Caco-2 (cell line): ENCODE results near the gene GGNBP2. TPM values are rescaled to one million over a fixed set of nuclear protein-coding genes. Genes with fewer than 3 reads are reported as not detected.

Source experiments
- BruUV-seq: library from RNA; stranded (reverse); fragments of 400-500 nt; replicated peaks from 2 replicates; lab custom pipeline; 2021; lab: Mats Ljungman, UMichigan
- CTCF ChIA-PET: fragments of 300-600 bp; sonication (Branson Sonifier 250); formaldehyde crosslinking; loops from one replicate; lab custom pipeline; 2022; ENCODE audit warnings: antibody characterized with exemption; lab: Charles Lee
- POLR2A ChIA-PET: fragments of 300-600 bp; sonication (Branson Sonifier 250); formaldehyde crosslinking; loops from one replicate; lab custom pipeline; 2022; ENCODE audit warnings: antibody characterized with exemption; lab: Charles Lee
- DNase-seq, 2 experiments: peaks; one replicate each; pipeline versions ENCODE4 v3.0.0 to v3.0.0-alpha.2; 2020 to 2022
- H3K27me3 ChIP-seq: replicated peaks from 2 replicates; pipeline ENCODE4 v1.6.0; 2011; ENCODE audit warnings: low read length; ENCODE audit not compliant: control insufficient read depth, insufficient read depth
- H3K36me3 ChIP-seq: 2 replicates; pipeline ENCODE4 v1.5.1; 2011; ENCODE audit warnings: low read length; ENCODE audit not compliant: control insufficient read depth, insufficient read depth
- H3K4me1 ChIP-seq: fragments of 250-450 bp; sonication (Bioruptor Pico); 2 replicates; pipeline ENCODE4 v1.5.1; 2020; ENCODE audit warnings: mild to moderate bottlenecking
- H3K4me3 ChIP-seq: 2 replicates; pipeline ENCODE4 v1.5.1; 2011; ENCODE audit warnings: low read depth, mild to moderate bottlenecking, control low read depth, low read length
- H3K9me3 ChIP-seq: fragments of 250-450 bp; sonication (Bioruptor Pico); 2 replicates; pipeline ENCODE4 v1.5.1; 2020; ENCODE audit warnings: mild to moderate bottlenecking, moderate library complexity
- H3K27ac Mint-ChIP-seq: one replicate; pipeline ENCODE4 v1.8.0; 2022; ENCODE audit warnings: mixed read lengths; ENCODE audit not compliant: unreplicated experiment
- H3K27me3 Mint-ChIP-seq: one replicate; pipeline ENCODE4 v1.8.0; 2022; ENCODE audit warnings: mixed read lengths; ENCODE audit not compliant: insufficient read depth, unreplicated experiment
- H3K36me3 Mint-ChIP-seq: one replicate; pipeline ENCODE4 v1.8.0; 2022; ENCODE audit warnings: mild to moderate bottlenecking, mixed read lengths; ENCODE audit not compliant: insufficient read depth, unreplicated experiment
- H3K4me1 Mint-ChIP-seq: one replicate; pipeline ENCODE4 v1.8.0; 2022; ENCODE audit warnings: low read depth, mixed read lengths; ENCODE audit not compliant: unreplicated experiment
- H3K4me3 Mint-ChIP-seq: one replicate; pipeline ENCODE4 v1.8.0; 2022; ENCODE audit warnings: mild to moderate bottlenecking, moderate library complexity, mixed read lengths; ENCODE audit not compliant: unreplicated experiment
- H3K9me3 Mint-ChIP-seq: one replicate; pipeline ENCODE4 v1.8.0; 2022; ENCODE audit warnings: mixed read lengths; ENCODE audit not compliant: unreplicated experiment
- intact Hi-C: fragments of 100-400 bp; cut with micrococcal nuclease; formaldehyde crosslinking; loops from one replicate; pipeline ENCODE4 v1.10.0; 2022; ENCODE audit not compliant: unreplicated experiment
- total RNA-seq: library from RNA; stranded (reverse); gene quantifications from 2 replicates; pipeline ENCODE4 v1.2.3, GENCODE V29; 2022
- TF ChIP-seq, protein P1 (sequence below), 2 experiments: fragments of 200-600 bp in 1 of 2; IDR thresholded peaks; 1 replicate in 1 of 2; 2 replicates in 1 of 2; pipeline versions ENCODE4 v1.5.1 to v1.8.0; 2011 to 2022; ENCODE audit warnings: antibody characterized with exemption in 1 of 2, control low read depth in 1 of 2, inconsistent platforms in 1 of 2, low read depth in 1 of 2, low read length in 1 of 2, mild to moderate bottlenecking in 1 of 2, moderate library complexity in 1 of 2; ENCODE audit not compliant: insufficient read depth in 1 of 2, severe bottlenecking in 1 of 2, unreplicated experiment in 1 of 2

The GGNBP2 gene
- total RNA-seq, 1 experiment from 2014 or later = 91.3 TPM

- no peaks in the 10 kb centered on the region for H3K9me3 Mint-ChIP-seq
- CTCF ChIA-PET = interaction anchor here (0.7 kb wide), 1 partner anchor 544 kb away, joined by 4 read pairs; no protein-coding TSS in a partner anchor
- Histone ChIP-seq H3K36me3 (no peaks in the 10 kb centered on the region), H3K4me1 (no peaks in the 10 kb centered on the region), H3K4me3 (no peak overlapping the region), H3K27me3 (no peaks in the 10 kb centered on the region; the same call in 1 of the 2 replicates), H3K9me3 (no peaks in the 10 kb centered on the region)
- no peak for DNase-seq
- no peak overlapping the region for H3K27ac Mint-ChIP-seq
- POLR2A ChIA-PET = no interaction called here
- peaks cover 11% of the 10 kb centered on the region for H3K27me3 Mint-ChIP-seq
- no TSS peak for BruUV-seq
- no peak overlapping the region for H3K4me3 Mint-ChIP-seq
- intact Hi-C loops = no loop called here
- H3K36me3 Mint-ChIP-seq = peaks cover 4% of the 10 kb centered on the region
- no peaks in the 10 kb centered on the region for H3K4me1 Mint-ChIP-seq
- TF ChIP-seq, protein P1, sequence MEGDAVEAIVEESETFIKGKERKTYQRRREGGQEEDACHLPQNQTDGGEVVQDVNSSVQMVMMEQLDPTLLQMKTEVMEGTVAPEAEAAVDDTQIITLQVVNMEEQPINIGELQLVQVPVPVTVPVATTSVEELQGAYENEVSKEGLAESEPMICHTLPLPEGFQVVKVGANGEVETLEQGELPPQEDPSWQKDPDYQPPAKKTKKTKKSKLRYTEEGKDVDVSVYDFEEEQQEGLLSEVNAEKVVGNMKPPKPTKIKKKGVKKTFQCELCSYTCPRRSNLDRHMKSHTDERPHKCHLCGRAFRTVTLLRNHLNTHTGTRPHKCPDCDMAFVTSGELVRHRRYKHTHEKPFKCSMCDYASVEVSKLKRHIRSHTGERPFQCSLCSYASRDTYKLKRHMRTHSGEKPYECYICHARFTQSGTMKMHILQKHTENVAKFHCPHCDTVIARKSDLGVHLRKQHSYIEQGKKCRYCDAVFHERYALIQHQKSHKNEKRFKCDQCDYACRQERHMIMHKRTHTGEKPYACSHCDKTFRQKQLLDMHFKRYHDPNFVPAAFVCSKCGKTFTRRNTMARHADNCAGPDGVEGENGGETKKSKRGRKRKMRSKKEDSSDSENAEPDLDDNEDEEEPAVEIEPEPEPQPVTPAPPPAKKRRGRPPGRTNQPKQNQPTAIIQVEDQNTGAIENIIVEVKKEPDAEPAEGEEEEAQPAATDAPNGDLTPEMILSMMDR (IDR thresholded peaks at IDR 0.05; ENCODE audit: insufficient read depth in 1 of 2, low read depth in 1 of 2, low read length in 1 of 2, severe bottlenecking in 1 of 2, unreplicated experiment in 1 of 2) = no peak
Observed at GRCh38 chr17:36616061-36617029, 71.6 kb downstream of the GGNBP2 start.

DNA sequence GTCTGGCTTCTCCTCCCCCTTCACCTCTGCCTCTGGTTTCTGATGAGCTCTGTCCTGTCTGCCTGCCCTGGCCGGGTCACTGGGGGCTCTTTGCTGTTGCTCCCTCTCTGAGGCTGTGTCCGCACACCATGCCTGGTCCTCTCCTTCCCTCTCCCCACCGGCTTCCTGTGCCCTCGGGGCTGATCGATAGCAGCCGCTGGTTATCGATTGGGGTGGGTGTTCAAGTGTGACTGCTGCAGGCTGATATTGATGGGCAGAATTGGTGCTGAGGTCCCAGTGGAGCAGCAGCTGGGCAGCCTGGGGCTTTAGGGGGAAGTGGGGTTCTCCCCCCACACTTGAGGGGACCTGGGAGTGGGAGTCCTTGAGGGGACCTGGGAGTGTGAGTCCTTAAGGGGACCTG is 73.1 kb downstream of the GGNBP2 start:
- ChIA-PET POLR2A (no interaction called here), CTCF (no interaction called here)
- peak overlapping the region; percentile 7 for H3K27ac Mint-ChIP-seq
- intact Hi-C loops = no loop called here
- peaks cover 15% of the 10 kb centered on the region for H3K27me3 Mint-ChIP-seq
- no TSS peak for BruUV-seq
- Histone ChIP-seq H3K27me3 (no peaks in the 10 kb centered on the region; the same call in 1 of the 2 replicates), H3K36me3 (no peaks in the 10 kb centered on the region), H3K4me3 (no peak overlapping the region), H3K9me3 (no peaks in the 10 kb centered on the region), H3K4me1 (no peaks in the 10 kb centered on the region)
- no peaks in the 10 kb centered on the region for H3K4me1 Mint-ChIP-seq
- no peak overlapping the region for H3K4me3 Mint-ChIP-seq
- TF ChIP-seq, protein P1 (IDR thresholded peaks at IDR 0.05; ENCODE audit: insufficient read depth in 1 of 2, low read depth in 1 of 2, low read length in 1 of 2, severe bottlenecking in 1 of 2, unreplicated experiment in 1 of 2) = no peak
- no peaks in the 10 kb centered on the region for H3K9me3 Mint-ChIP-seq
- no peak for DNase-seq
- H3K36me3 Mint-ChIP-seq = peaks cover 4% of the 10 kb centered on the region

GRCh38 chr17:36623281-36623680 is 78.6 kb downstream of the GGNBP2 start:
- ChIA-PET POLR2A (no interaction called here), CTCF (interaction anchor here (2.0 kb wide), 1 partner anchor 20 kb away, joined by 7 read pairs; no protein-coding TSS in a partner anchor)
- H3K27ac Mint-ChIP-seq = no peak overlapping the region
- Histone ChIP-seq H3K4me1 (no peaks in the 10 kb centered on the region), H3K36me3 (no peaks in the 10 kb centered on the region), H3K27me3 (no peaks in the 10 kb centered on the region; the same call in 1 of the 2 replicates), H3K4me3 (no peak overlapping the region), H3K9me3 (no peaks in the 10 kb centered on the region)
- TF ChIP-seq, protein P1 (IDR thresholded peaks at IDR 0.05; ENCODE audit: insufficient read depth in 1 of 2, low read depth in 1 of 2, low read length in 1 of 2, severe bottlenecking in 1 of 2, unreplicated experiment in 1 of 2) = no peak
- peaks cover 15% of the 10 kb centered on the region for H3K27me3 Mint-ChIP-seq
- H3K4me3 Mint-ChIP-seq = no peak overlapping the region
- no peaks in the 10 kb centered on the region for H3K9me3 Mint-ChIP-seq
- no peak for DNase-seq
- H3K36me3 Mint-ChIP-seq = peaks cover 3% of the 10 kb centered on the region
- no peaks in the 10 kb centered on the region for H3K4me1 Mint-ChIP-seq
- intact Hi-C loops = no loop called here
- no TSS peak for BruUV-seq
